H1 (cell line): Measurements from ENCODE around the gene MTX1. TPM values are rescaled to one million over a fixed set of nuclear protein-coding genes. Genes with fewer than 3 reads are reported as not detected.

Experiments
- CTCF ChIA-PET: fragments of 300-600 bp; sonication (Branson Sonifier 250); formaldehyde crosslinking; loops from one replicate; lab custom pipeline; 2021; ENCODE audit not compliant: partially characterized antibody; lab: Charles Lee
- POLR2A ChIA-PET: fragments of 300-600 bp; sonication (Branson Sonifier 250); formaldehyde crosslinking; loops from one replicate; lab custom pipeline; 2021; ENCODE audit warnings: inconsistent platforms; ENCODE audit not compliant: partially characterized antibody; lab: Charles Lee
- DNase-seq, 2 experiments: peaks; one replicate each; pipeline versions ENCODE4 v3.0.0 to v3.0.0-alpha.2; 2010 to 2022; ENCODE audit warnings: low spot score in 2 of 2, low read depth in 1 of 2, mixed read lengths in 1 of 2
- FAIRE-seq: peaks from 2 replicates; lab custom pipeline; 2011; peaks lifted over from hg19 to GRCh38; lab: Jason Lieb, UNC
- H2AFZ ChIP-seq: 2 replicates; pipeline ENCODE4 v1.8.1; 2012; ENCODE audit warnings: low read length, inconsistent platforms
- H2AK5ac ChIP-seq: 2 replicates; pipeline ENCODE4 v1.6.1; 2013; ENCODE audit warnings: low read depth, low read length
- H2BK120ac ChIP-seq: replicated peaks from 2 replicates; pipeline ENCODE3; 2013; ENCODE audit warnings: low read depth, low read length, inconsistent platforms
- H2BK12ac ChIP-seq: 2 replicates; pipeline ENCODE4 v1.6.1; 2013; ENCODE audit warnings: low read depth, low read length
- H2BK15ac ChIP-seq: 2 replicates; pipeline ENCODE4 v1.6.1; 2013; ENCODE audit warnings: low read length
- H2BK20ac ChIP-seq: 2 replicates; pipeline ENCODE4 v1.6.1; 2013; ENCODE audit warnings: low read length
- H2BK5ac ChIP-seq: 2 replicates; pipeline ENCODE4 v1.6.1; 2013; ENCODE audit warnings: low read depth, low read length
- H3K14ac ChIP-seq: 2 replicates; pipeline ENCODE4 v1.6.1; 2013; ENCODE audit warnings: inconsistent platforms; ENCODE audit not compliant: insufficient read length
- H3K18ac ChIP-seq: 2 replicates; pipeline ENCODE4 v1.6.1; 2013; ENCODE audit warnings: low read length; ENCODE audit errors: extremely low read depth
- H3K23ac ChIP-seq: 2 replicates; pipeline ENCODE4 v1.6.1; 2013; ENCODE audit warnings: inconsistent platforms; ENCODE audit not compliant: insufficient read length
- H3K23me2 ChIP-seq: 2 replicates; pipeline ENCODE4 v1.6.1; 2013; ENCODE audit warnings: low read depth, low read length
- H3K27ac ChIP-seq: 2 replicates; pipeline ENCODE4 v1.6.1; 2011; ENCODE audit warnings: low read depth, low read length, inconsistent platforms
- H3K27me3 ChIP-seq, 4 experiments: replicated peaks in 1 of 4; 1 replicate in 1 of 4; 2 replicates in 3 of 4; pipeline versions ENCODE4 v1.6.1 to v1.8.1; 2011 to 2013; ENCODE audit warnings: low read length in 3 of 4, mild to moderate bottlenecking in 3 of 4, inconsistent platforms in 2 of 4, mixed read lengths in 2 of 4, moderate library complexity in 1 of 4; ENCODE audit not compliant: control insufficient read depth in 3 of 4, insufficient read depth in 3 of 4; ENCODE audit errors: extremely low read depth in 1 of 4
- H3K36me3 ChIP-seq, 4 experiments: 2 replicates each; pipeline versions ENCODE4 v1.6.1 to v1.8.1; 2011 to 2013; ENCODE audit warnings: mild to moderate bottlenecking in 4 of 4, low read length in 3 of 4, moderate library complexity in 2 of 4, control low read depth in 1 of 4, inconsistent platforms in 1 of 4; ENCODE audit not compliant: insufficient read depth in 4 of 4, control insufficient read depth in 2 of 4
- H3K4ac ChIP-seq: replicated peaks from 2 replicates; pipeline ENCODE3; 2013; ENCODE audit warnings: low read length, low read depth, mixed read lengths, inconsistent platforms; ENCODE audit not compliant: insufficient read length
- H3K4me1 ChIP-seq, 4 experiments: replicated peaks in 1 of 4; 1 replicate in 1 of 4; 2 replicates in 3 of 4; pipeline versions ENCODE4 v1.6.1 to v1.8.1; 2011 to 2013; ENCODE audit warnings: low read length in 3 of 4, inconsistent platforms in 2 of 4, mixed read lengths in 1 of 4; ENCODE audit not compliant: insufficient read depth in 4 of 4, control insufficient read depth in 3 of 4
- H3K4me2 ChIP-seq, 2 experiments: 2 replicates each; pipeline versions ENCODE4 v1.6.1 to v1.8.1; 2011 to 2013; ENCODE audit warnings: low read depth in 2 of 2, low read length in 2 of 2, control low read depth in 1 of 2, inconsistent platforms in 1 of 2, mild to moderate bottlenecking in 1 of 2; ENCODE audit not compliant: insufficient read depth in 1 of 2
- H3K4me3 ChIP-seq, 4 experiments: fragments of 200-600, 300-600 bp in 1 of 4; sonication (generic), shearing (Covaris generic), sonication (Bioruptor Twin) in 1 of 4; 2 replicates each; pipeline versions ENCODE4 v1.5.1 to v1.8.1; 2011 to 2016; ENCODE audit warnings: low read length in 4 of 4, low read depth in 3 of 4, control low read depth in 2 of 4, inconsistent platforms in 2 of 4, mild to moderate bottlenecking in 2 of 4, mixed read lengths in 1 of 4, moderate library complexity in 1 of 4; ENCODE audit not compliant: insufficient read depth in 2 of 4; ENCODE audit errors: extremely low read depth in 1 of 4
- H3K56ac ChIP-seq: replicated peaks from 2 replicates; pipeline ENCODE3; 2013; ENCODE audit warnings: low read depth, mild to moderate bottlenecking, mixed read lengths, low read length, inconsistent platforms; ENCODE audit not compliant: insufficient read length
- H3K79me1 ChIP-seq: 2 replicates; pipeline ENCODE4 v1.6.1; 2013; ENCODE audit warnings: low read depth, low read length, control low read depth
- H3K79me2 ChIP-seq, 2 experiments: 2 replicates each; pipeline versions ENCODE4 v1.6.1 to v1.8.1; 2012 to 2013; ENCODE audit warnings: low read length in 2 of 2, mild to moderate bottlenecking in 2 of 2, inconsistent platforms in 1 of 2; ENCODE audit not compliant: insufficient read depth in 2 of 2, control insufficient read depth in 1 of 2
- H3K9ac ChIP-seq, 4 experiments: replicated peaks in 1 of 4; 1 replicate in 1 of 4; 2 replicates in 3 of 4; pipeline versions ENCODE4 v1.6.1 to v1.8.1; 2011 to 2013; ENCODE audit warnings: low read depth in 3 of 4, low read length in 3 of 4, control low read depth in 2 of 4, mild to moderate bottlenecking in 2 of 4, moderate library complexity in 2 of 4, inconsistent platforms in 1 of 4; ENCODE audit errors: extremely low read depth in 1 of 4
- H3K9me3 ChIP-seq, 2 experiments: 2 replicates each; pipeline versions ENCODE4 v1.6.1 to v1.8.1; 2012 to 2013; ENCODE audit warnings: mild to moderate bottlenecking in 2 of 2, moderate library complexity in 2 of 2, control low read depth in 1 of 2, inconsistent platforms in 1 of 2, low read depth in 1 of 2, low read length in 1 of 2, mixed read lengths in 1 of 2; ENCODE audit not compliant: insufficient read depth in 2 of 2
- H4K20me1 ChIP-seq, 2 experiments: replicated peaks in 1 of 2; 2 replicates each; pipeline versions ENCODE3 to v1.8.1; 2011 to 2013; ENCODE audit warnings: inconsistent platforms in 2 of 2, low read length in 2 of 2, mild to moderate bottlenecking in 1 of 2; ENCODE audit not compliant: insufficient read depth in 2 of 2, control insufficient read depth in 1 of 2
- H4K5ac ChIP-seq: 2 replicates; pipeline ENCODE4 v1.6.1; 2013; ENCODE audit warnings: low read length, low read depth, mixed read lengths, inconsistent platforms; ENCODE audit not compliant: insufficient read length
- H4K8ac ChIP-seq: 2 replicates; pipeline ENCODE4 v1.8.0; 2013; ENCODE audit warnings: mild to moderate bottlenecking, moderate library complexity, low read length, inconsistent platforms; ENCODE audit not compliant: insufficient read depth; ENCODE audit errors: extremely low read depth
- H4K91ac ChIP-seq: replicated peaks from 2 replicates; pipeline ENCODE3; 2013; ENCODE audit warnings: low read length, mixed read lengths, inconsistent platforms; ENCODE audit not compliant: insufficient read length
- CBX5 ChIP-seq: fragments of 300-800, 300-1000 bp; sonication (generic); IDR thresholded peaks from 2 replicates; pipeline ENCODE4 v1.7.1; 2016; ENCODE audit warnings: antibody characterized with exemption, low read length, low read depth
- WGBS, 2 experiments: shearing (Covaris generic) in 1 of 2; methylation state at CpG; one replicate each; pipeline versions ENCODE4 v1.1.6 to v1.1.7; 2013 to 2015; ENCODE audit warnings: low lambda C conversion rate in 2 of 2, mixed read lengths in 2 of 2, inconsistent platforms in 1 of 2, low coverage in 1 of 2, missing lambda C conversion rate in 1 of 2; ENCODE audit not compliant: insufficient replicate concordance in 2 of 2, insufficient coverage in 1 of 2, insufficient read length in 1 of 2; ENCODE audit errors: extremely low coverage in 1 of 2, missing lambda C conversion rate in 1 of 2; 5-methylcytosine and 5-hydroxymethylcytosine counted together
- polyA plus RNA-seq, 7 experiments: library from polyadenylated mRNA; depleted of rRNA in 3 of 7; stranded (reverse) in 5 of 7; unstranded in 2 of 7; fragments of >200 nt in 5 of 7; fragments of 200-250 nt in 2 of 7; gene quantifications; 1 replicate in 5 of 7; 2 replicates in 1 of 7; 4 replicates in 1 of 7; pipeline versions ENCODE4 v1.2.1 to v1.2.3, GENCODE V29; 2011 to 2013; ENCODE audit warnings: missing spikeins in 2 of 7, mixed read lengths in 2 of 7
- total RNA-seq: library from RNA; stranded (reverse); fragmentation: NEBNext Ultra II Directional; extraction: Animal tissue kit (Norgen Biotek cat#: 25700); gene quantifications from 2 replicates; pipeline ENCODE4 v1.2.1, GENCODE V29; 2021

Gene MTX1
- total and polyA plus RNA-seq, 2 of the 8 experiments (the other 6 are each of a cell fraction or from before 2014, with no cell fraction given): 47.9 to 131 TPM

DNA sequence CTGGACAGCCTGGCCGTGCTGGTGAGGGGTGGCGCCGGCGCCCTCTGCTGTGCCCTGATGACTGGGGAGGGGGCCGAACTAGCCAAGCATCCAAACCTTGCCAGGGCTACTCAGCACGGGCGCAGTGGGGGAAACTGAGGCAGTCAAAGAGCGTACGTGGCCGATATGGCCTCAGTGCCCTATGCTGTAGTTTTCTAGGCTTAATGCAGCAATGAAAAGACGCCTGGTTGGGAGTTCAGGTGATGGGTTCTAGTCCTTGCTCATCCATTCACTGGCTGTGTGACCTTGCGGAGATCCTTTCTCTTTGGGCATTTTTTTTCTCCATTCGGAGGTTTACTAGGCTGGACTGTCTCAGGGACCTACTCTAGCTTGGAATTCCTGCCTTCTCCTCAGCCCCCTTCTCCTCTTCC, 822 bp downstream of the MTX1 start:
- Histone ChIP-seq H2AK5ac (no peak overlapping the region), H2BK120ac (no peak overlapping the region), H3K79me2 (no peaks in the 10 kb centered on the region), H3K23me2 (peaks cover 17% of the 10 kb centered on the region), H4K20me1 (peaks cover 0 to 4% of the 10 kb centered on the region in 2 experiments), H4K8ac (peak overlapping the region; percentile 99; the same call in 1 of the 2 replicates), H3K36me3 (peaks cover 0 to 7% (median 2%) of the 10 kb centered on the region in 4 experiments; a peak in 2 of 8 replicates), H3K23ac (no peak overlapping the region), H2BK15ac (no peak overlapping the region), H3K9ac (peak overlapping the region; percentile 80 to 94 (median 86)), H3K56ac (no peak overlapping the region), H3K27me3 (peaks cover 0 to 3% (median 0%) of the 10 kb centered on the region in 4 experiments; a peak in 2 of 7 replicates), H3K27ac (peak overlapping the region; percentile 85), H4K91ac (peak overlapping the region; percentile 29), H2BK20ac (no peak overlapping the region), H4K5ac (peak overlapping the region; percentile 7), H3K4me2 (peak overlapping the region; percentile 91 to 99), H2AFZ (peak overlapping the region; percentile 59; the same call in 1 of the 2 replicates), H3K4me1 (peaks cover 3 to 20% (median 12%) of the 10 kb centered on the region in 4 experiments), H3K18ac (peak overlapping the region; percentile 78), H3K79me1 (no peaks in the 10 kb centered on the region), H2BK12ac (no peak overlapping the region), H3K9me3 (no peaks in the 10 kb centered on the region), H2BK5ac (peak overlapping the region; percentile 91), H3K4ac (no peak overlapping the region), H3K4me3 (peak overlapping the region; percentile 86 to 95 (median 94)), H3K14ac (no peak overlapping the region)
- ChIA-PET POLR2A (interaction anchor here (0.7 to 19.4 kb wide), 13 partner anchors 8 to 114 kb away, joined by 3 to 512 read pairs (median 6); partner anchors contain the start of genes KRTCAP2, SCAMP3 and TRIM46), CTCF (interaction anchor here (1.1 to 5.7 kb wide), 7 partner anchors 16 to 124 kb away, joined by 3 to 62 read pairs (median 5); no protein-coding TSS in a partner anchor)
- FAIRE-seq (no peak), DNase-seq (no peak)
- 2% methylated on average over 13 of the region's 13 CpGs; no CpG with 5 or more reads in 1 of the 2 experiments for WGBS, 2 experiments
- no peak for TF ChIP-seq CBX5
